HUDEP-2 (cell line): Measurements from ENCODE around the gene OLFML3.

ENCODE experiments used
- DNase-seq, 76 experiments: peaks; one replicate each; lab custom pipeline; 2025; ENCODE audit not compliant: unreplicated experiment in 76 of 76; lab: John Stamatoyannopoulos, UW

OLFML3 gene

DNA sequence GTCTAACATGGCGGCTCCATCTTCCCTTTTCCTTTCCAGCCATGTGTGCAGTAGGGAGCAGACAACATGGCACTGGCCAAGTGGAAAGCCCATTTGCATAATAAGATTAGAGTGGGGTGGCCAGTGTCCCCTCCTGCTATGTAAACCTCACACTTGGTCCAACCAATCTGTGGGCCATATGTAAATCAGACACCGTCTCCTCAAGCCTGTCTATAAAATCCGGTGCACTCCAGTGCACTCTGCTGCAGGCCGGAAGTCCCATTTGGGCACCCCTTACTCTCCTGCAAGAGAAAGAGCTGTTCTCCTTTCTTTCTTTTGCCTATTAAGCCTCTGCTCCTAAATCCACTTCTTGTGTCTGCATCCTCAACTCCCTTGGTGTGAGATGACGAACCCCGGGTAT is 44.1 kb downstream of the OLFML3 start:
- no peak for DNase-seq

DNA sequence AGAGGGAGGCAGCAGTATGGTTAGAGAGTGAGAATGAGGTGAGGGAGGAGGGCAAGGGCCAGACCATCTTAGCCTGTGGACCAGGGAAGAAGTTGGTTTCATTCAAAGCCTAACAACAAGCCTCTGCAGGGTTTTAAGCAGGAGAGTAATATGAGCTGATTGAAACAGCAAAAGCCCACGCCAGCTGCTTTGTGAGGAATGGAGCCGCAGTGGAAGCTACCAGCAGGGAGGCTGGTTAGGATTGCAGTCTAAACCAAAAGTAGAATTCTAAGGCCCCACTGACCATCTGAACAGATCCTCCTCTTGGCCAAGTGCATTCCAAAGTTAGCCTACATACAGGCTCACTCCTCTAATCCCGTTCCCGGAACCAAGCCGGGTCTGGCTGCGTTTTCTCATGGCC is 44.8 kb downstream of the OLFML3 start:
- no peak for DNase-seq

DNA sequence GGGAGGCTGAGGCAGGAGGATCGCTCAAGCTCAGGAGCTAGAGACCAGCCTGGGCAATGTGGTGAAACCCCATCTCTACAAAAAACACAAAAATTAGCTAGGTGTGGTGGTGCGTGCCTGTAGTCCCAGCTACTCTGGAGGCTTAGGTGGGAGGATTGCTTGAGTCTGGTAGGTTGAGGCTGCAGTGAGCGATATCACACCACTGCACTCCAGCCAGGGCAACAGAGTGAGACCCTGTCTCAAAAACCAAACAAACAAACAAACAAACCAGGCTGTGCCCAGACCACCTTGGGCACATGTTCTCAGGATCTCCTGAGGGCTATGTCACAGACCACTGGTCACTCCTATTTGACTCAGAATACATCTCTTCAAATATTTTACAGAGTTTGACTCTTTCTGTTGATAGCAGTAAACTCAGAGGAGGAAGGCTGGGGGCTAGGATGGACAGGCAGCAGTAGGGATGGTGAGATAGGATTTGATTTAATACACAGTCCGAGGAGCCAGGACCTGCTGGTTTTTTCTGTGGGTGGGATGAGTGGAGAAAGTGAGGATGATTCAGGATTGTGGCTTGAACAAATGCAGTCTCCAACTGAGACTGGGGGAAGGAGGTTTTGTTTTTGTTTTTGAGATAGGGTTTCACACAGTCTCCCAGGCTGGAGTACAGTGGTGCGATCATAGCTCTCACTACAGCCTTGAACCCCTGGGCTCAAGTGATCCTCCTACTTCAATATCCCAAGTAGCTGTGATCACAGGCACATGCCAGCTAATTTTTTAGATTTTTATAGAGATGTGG is 46.5 kb downstream of the OLFML3 start:
- no peak for DNase-seq

DNA sequence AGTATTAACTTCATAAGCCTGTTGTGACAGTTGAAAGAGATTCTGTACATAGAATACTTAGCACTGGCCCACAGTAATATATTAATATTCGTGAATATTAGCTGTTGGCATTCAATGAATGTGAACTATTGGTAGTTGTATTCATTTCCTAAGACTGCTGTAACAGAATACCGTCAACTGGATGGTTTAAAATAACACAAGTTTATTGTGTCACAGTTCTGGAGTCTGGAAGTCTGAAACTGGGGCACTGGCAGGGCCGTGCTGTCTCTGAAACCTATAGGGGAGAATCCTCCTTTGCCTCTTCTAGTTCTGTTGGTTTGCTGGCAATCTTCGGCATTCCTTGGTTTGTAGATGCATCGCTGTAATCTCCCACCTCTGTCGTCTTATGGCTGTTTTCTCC is 47.5 kb downstream of the OLFML3 start:
- DNase-seq, result no peak
